ENCODE data around the gene TRIO.
"Not testable (repeated sequence)": the region's sequence is repeated elsewhere in the genome, so short reads cannot be mapped to it uniquely, and the experiment has no call there.

TRIO gene

GRCh38 chr5:14189680-14190079 lies 46.5 kb downstream of the TRIO start:
- no peak for DNase-seq

DNA sequence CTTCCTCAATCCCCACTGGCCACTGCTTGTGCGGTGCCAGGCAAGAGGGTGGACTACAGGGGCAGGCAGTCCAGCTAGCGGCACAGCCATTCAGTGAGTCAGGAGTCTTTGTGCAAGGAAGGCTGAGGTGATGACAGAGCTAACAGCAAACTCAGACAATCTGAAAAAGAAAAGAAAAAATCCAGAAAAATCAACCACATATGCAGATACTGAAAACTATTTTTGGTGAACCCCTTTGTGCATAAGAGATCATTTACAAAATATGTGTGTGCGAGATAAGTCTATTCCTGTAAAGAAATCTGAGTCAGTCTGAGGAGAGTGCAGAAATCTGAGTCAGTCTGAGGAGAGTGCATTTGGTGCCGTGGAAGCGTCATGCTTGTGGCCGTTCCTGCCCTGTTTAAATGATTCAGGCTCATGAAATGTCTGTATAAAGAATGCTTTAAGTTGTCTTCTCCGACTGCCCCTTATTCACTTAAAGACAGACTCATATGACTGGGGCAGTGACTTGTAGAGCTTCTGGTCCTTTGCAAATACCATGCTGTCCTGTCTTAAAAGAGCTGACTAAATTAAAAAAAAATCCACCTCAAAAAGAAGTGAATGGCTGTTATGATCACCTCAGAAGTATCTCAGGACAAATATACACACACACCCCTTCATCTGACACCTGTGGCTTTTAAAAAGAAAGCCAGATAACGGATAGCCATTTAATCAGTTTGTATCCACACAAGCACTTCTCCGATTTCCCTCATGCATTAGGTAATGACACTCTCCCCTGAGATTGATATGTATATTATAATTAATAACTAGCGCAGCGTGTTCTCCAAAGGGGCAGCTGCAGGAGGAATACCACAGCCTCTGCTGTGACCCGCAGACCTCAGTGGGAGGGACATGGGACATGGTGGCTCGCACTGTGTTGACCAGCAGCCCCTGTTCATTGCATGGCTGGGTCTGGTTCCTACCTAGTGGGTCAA lies 47.3 kb downstream of the TRIO start:
- DNase-seq, result no peak

- no peak for DNase-seq
Observed at GRCh38 chr5:14191325-14191724, 48.2 kb downstream of the TRIO start.

- DNase-seq, result no peak
Observed at GRCh38 chr5:14193496-14193895, 50.4 kb downstream of the TRIO start.

DNA sequence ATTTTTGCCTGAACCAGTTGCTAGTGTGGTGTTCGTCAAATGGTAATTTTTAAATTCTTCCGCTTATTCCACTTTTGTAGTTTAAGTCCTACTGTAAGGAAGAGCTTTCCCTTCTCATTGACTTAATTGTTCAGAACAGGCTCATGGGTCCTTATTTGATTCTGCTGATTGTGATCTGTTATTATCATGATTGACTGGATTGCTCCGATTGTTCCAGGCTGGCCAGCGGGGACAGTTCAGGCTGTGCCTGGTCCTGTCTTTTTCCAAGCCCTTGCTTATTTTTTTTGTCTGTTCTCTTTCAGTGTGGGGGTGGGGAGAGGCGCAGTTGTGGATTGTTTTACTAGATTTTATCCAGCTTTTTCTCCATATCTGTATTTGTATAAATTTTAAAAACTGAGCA lies 52.4 kb downstream of the TRIO start:
- no peak for DNase-seq

GRCh38 chr5:14197056-14197455 lies 53.9 kb downstream of the TRIO start:
- DNase-seq, result no peak

- DNase-seq, result no peak
Observed at GRCh38 chr5:14199902-14200301, 56.8 kb downstream of the TRIO start.

- DNase-seq, result no peak
Observed at GRCh38 chr5:14200312-14200990, 57.3 kb downstream of the TRIO start.

DNA sequence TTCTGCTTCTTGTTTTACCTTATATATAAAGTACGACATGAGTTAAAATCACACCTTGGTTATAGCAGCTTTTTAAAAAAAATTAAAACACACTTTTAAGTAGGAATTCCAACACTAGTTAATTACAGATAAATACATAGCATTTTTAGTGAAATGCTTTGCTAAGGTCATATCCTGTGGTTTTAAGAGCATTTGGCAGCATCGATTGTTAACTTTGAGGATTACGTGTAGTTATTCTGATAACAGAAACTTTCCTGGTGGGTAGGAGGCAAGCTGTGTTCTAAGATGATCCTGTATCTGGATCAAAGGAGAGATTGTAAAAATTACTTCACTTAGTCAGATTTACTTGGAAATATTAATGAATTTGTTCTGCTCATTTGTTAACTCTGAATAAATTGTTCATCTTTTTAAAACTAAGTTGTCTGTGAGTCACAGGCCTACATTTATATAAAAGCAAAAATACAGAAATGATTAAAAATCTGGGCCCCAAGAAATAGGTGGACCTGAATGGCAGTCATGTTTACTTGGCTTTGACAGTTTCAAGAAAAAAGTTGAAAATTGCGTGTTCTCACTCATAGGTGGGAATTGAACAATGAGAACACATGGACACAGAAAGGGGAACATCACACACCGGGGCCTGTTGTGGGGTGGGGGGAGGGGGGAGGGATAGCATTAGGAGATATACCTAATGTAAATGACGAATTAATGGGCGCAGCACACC lies 58.3 kb downstream of the TRIO start:
- DNase-seq, result no peak

DNA sequence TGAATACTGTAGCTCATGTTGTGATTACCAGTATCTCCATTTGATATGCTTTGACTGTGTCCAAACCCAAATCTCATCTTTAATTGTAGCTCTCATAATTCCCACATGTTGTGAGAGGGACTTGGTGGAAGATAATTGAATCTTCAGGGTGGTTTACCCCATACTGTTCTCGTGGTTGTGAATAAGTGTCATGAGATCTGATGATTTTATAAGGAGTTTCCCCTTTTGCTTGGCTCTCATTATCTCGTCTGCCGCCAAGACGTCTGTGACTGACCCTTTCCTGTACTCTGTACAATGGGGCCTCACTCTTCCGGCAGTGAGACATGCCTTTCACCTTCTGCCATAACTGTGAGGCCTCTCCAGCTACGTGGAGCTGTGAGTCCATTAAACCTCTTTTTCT lies 59.3 kb downstream of the TRIO start:
- DNase-seq, result no peak

DNA sequence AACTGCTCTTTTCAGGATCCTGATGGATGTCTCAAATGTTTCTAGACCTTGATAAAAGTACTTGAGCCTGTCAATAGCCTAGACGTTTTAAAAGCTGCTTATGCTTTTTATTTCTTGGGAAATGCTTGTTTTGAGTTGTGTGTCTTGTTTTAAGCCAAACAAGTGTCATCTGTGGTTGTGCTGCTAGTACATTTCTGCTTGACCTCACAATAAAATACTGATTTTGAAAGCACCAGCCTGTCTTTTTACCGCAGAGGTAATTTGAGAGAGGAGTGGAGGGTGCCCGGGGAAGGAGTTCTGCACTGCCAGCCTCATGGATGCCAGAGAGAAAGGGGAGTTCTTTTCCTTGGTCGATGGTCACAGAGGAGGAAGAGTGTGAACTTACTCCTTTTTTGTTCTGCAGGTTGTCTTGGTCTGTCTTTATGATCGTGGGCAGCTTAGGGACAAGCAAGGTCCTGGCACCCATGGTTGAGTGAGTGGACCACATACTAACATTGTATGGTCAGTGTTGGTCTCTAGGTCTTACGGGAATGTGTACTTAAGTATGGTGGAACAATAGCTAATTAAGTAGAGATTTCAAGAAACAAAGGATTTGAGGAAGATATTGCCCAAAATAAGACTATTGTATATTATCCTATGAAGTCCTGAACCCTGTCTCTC lies 61.0 kb downstream of the TRIO start:
- DNase-seq, result no peak

- no peak for DNase-seq
Observed at GRCh38 chr5:14204785-14205321, 61.7 kb downstream of the TRIO start.

GRCh38 chr5:14206028-14206725 lies 63.0 kb downstream of the TRIO start:
- no peak for DNase-seq

DNA sequence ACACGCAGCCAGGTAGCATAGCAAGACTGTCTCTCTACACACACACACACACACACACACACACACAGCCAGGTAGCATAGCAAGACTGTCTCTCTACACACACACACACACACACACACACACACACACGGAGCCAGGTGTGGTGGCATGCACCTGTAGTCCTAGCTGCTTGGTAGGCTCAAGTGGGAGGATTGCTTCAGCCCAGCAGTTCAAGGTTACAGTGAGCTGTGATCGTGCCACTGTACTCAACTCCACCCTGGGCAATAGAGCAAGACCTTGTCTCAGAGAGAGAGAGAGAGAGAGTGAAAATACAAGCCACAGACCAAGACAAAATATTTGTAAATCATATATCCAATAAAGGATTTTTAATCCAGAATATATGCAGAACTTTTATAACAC lies 64.3 kb downstream of the TRIO start:
- not testable (repeated sequence) for DNase-seq

- no peak for DNase-seq
Observed at GRCh38 chr5:14208071-14209021, 65.2 kb downstream of the TRIO start.

DNA sequence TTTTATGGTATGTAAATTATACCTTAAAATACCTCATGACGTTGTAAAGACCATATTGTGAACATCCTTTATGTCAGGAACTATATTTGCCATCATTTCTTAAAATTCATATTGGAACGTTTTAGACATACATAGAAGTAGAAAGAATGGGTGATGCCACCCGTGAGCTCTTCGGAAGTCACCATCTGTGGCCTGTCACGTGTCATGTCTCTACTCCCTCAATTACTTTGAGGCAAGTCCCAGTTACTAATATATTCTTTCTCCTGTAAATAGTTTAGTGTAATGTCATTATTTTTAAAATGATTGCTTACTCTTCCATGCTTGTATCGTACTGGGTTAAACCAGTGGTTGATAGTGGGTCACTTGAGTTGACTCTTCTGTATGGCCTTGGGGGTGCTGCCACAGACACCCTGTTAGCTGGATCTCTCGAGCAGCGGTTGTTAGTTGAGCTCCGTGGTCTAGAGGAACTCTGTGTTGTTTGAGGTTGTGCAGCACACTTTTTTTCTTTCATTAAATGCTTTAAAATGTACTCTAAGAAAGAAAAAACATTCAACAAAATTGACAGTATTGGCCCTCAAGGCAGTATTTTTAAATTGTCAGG lies 66.2 kb downstream of the TRIO start:
- no peak for DNase-seq

DNA sequence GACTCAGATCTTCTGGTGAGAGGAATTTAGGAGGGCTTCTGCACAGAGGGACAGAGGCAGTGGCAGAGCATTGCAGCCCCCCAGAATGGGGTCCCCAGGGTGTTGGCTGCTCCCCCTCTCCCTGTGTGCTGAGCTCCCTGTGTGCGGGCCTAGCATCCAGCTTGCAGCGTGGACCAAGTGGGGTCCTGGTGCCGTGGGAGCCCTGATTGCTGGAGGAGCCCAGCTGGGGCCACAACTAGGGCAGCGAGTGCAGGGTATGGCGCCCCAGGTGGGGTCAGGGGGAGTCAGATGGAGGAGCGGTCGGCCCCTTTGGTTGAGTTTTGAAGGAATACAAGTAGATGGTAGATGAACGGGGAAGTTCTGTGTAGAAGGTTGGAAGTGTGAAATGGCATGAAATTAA lies 66.7 kb downstream of the TRIO start:
- DNase-seq, result no peak

DNA sequence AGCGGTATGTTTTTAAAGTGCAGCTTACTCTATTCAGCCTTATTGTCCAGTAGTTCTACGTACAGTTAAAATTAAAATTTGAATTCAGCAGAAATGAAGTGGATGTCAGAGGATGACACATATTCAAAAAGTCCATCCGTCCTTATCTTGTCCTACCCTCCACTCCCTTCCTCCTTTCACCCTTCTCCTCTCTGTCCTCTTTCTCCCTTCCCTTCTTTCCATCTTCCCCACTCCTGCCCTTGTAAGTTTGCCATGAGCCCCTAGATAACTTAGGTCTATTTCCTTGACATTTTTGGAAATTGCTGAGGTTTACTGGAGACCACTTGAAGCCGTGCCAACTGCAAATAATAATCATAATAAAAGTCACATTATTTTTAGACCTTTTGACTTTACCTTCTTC lies 67.6 kb downstream of the TRIO start:
- DNase-seq, result no peak

DNA sequence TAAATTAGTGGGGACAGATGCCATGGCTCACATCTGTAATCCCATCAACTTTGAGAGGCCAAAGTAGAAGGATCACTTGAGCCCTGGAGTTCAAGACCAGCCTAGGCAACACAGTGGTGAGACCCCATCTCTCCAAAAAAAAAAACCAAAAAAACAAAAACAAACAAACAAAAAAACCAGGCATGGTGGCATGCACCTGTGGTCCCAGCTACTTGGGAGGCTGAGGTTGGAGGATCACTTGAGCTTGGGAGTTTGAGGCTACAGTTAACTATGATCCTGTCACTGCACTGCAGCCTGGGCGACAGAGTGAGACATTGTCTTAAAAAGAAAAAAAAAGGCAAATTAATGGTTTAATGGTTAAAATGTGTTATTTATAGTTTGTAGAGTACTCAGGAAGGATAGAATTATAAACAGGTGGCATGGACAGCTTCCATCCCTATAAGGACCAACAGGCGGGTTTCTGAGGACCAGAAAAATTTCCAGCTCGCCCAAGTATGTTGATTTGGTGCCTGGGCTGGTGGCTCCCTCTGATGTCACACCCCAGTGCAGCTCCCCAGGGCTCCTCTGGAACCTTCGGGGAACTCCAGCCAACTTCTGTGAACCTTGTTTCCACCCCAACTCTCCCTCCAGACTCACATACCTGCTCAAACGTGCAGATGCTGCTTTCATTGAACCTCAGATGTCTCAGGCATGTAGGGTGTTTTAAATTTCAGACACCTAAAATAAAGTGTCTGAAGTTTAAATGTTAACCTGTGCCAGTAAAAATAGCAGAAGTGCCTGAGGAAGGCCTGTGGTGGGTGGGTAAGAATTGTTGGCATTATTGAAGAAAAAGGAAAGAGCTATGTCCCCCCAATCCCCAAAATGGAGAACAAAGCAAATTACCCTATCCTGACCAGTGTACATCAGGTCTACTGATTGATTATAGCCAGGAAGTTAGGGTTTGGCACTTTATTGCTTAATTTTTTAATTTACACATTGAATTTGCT lies 69.0 kb downstream of the TRIO start:
- no peak for DNase-seq

Data from NCI-H1105 (cell line).